Measurements from ENCODE around the gene CADPS. TPM values are rescaled to one million over a fixed set of nuclear protein-coding genes. Genes with fewer than 3 reads are reported as not detected.
A peak's percentile ranks its signal among the peaks of the same experiment; 100 is the strongest.

The CADPS gene
- polyA plus RNA-seq, 3 donors = 1.2 to 3.8 (median 1.9) TPM

GRCh38 chr3:62771331-62772072 lies 103.7 kb downstream of the CADPS start:
- peak in 1 of 11 donors; percentile 13 for DNase-seq (ENCODE audit: extremely low read depth in 1 of 11, low read depth in 9 of 11, low spot score in 4 of 11)

GRCh38 chr3:62768896-62769295 lies 106.3 kb downstream of the CADPS start:
- DNase-seq (ENCODE audit: extremely low read depth in 1 of 11, low read depth in 9 of 11, low spot score in 4 of 11) = no peak

GRCh38 chr3:62761711-62762110 lies 113.5 kb downstream of the CADPS start:
- DNase-seq (ENCODE audit: extremely low read depth in 1 of 11, low read depth in 9 of 11, low spot score in 4 of 11) = no peak

GRCh38 chr3:62761311-62761710 lies 113.9 kb downstream of the CADPS start:
- no peak for DNase-seq (ENCODE audit: extremely low read depth in 1 of 11, low read depth in 9 of 11, low spot score in 4 of 11)

- DNase-seq (ENCODE audit: extremely low read depth in 1 of 11, low read depth in 9 of 11, low spot score in 4 of 11) = no peak
Observed at GRCh38 chr3:62758296-62759066, 116.7 kb downstream of the CADPS start.

GRCh38 chr3:62757045-62757444 lies 118.2 kb downstream of the CADPS start:
- DNase-seq (ENCODE audit: extremely low read depth in 1 of 11, low read depth in 9 of 11, low spot score in 4 of 11) = no peak

GRCh38 chr3:62755285-62755684 lies 119.9 kb downstream of the CADPS start:
- peak in 1 of 11 donors; percentile 0 for DNase-seq (ENCODE audit: extremely low read depth in 1 of 11, low read depth in 9 of 11, low spot score in 4 of 11)

GRCh38 chr3:62749657-62750056 lies 125.6 kb downstream of the CADPS start:
- DNase-seq (ENCODE audit: extremely low read depth in 1 of 11, low read depth in 9 of 11, low spot score in 4 of 11) = no peak

- no peak for DNase-seq (ENCODE audit: extremely low read depth in 1 of 11, low read depth in 9 of 11, low spot score in 4 of 11)
Observed at GRCh38 chr3:62749130-62749529, 126.1 kb downstream of the CADPS start.

GRCh38 chr3:62737449-62737848 lies 137.8 kb downstream of the CADPS start:
- no peak for DNase-seq (ENCODE audit: extremely low read depth in 1 of 11, low read depth in 9 of 11, low spot score in 4 of 11)

- no peak for DNase-seq (ENCODE audit: extremely low read depth in 1 of 11, low read depth in 9 of 11, low spot score in 4 of 11)
Observed at GRCh38 chr3:62735510-62735909, 139.7 kb downstream of the CADPS start.

- DNase-seq (ENCODE audit: extremely low read depth in 1 of 11, low read depth in 9 of 11, low spot score in 4 of 11) = no peak
Observed at GRCh38 chr3:62732183-62732904, 142.9 kb downstream of the CADPS start.

- no peak for DNase-seq (ENCODE audit: extremely low read depth in 1 of 11, low read depth in 9 of 11, low spot score in 4 of 11)
Observed at GRCh38 chr3:62727981-62728380, 147.2 kb downstream of the CADPS start.

- no peak for DNase-seq (ENCODE audit: extremely low read depth in 1 of 11, low read depth in 9 of 11, low spot score in 4 of 11)
Observed at GRCh38 chr3:62727536-62727935, 147.7 kb downstream of the CADPS start.

- no peak for DNase-seq (ENCODE audit: extremely low read depth in 1 of 11, low read depth in 9 of 11, low spot score in 4 of 11)
Observed at GRCh38 chr3:62724503-62724902, 150.7 kb downstream of the CADPS start.

- DNase-seq (ENCODE audit: extremely low read depth in 1 of 11, low read depth in 9 of 11, low spot score in 4 of 11) = no peak
Observed at GRCh38 chr3:62723914-62724217, 151.3 kb downstream of the CADPS start.

GRCh38 chr3:62723166-62723913 lies 151.9 kb downstream of the CADPS start:
- peak in 1 of 11 donors; percentile 9 for DNase-seq (ENCODE audit: extremely low read depth in 1 of 11, low read depth in 9 of 11, low spot score in 4 of 11)

GRCh38 chr3:62722344-62722743 lies 152.9 kb downstream of the CADPS start:
- no peak for DNase-seq (ENCODE audit: extremely low read depth in 1 of 11, low read depth in 9 of 11, low spot score in 4 of 11)

GRCh38 chr3:62718515-62719320 lies 156.5 kb downstream of the CADPS start:
- no peak for DNase-seq (ENCODE audit: extremely low read depth in 1 of 11, low read depth in 9 of 11, low spot score in 4 of 11)

All from renal cortex interstitium (tissue), 11 donors.